ENCODE data around the gene PAPSS2. TPM values are rescaled to one million over a fixed set of nuclear protein-coding genes. Genes with fewer than 3 reads are reported as not detected.

PAPSS2 gene
- total and polyA plus RNA-seq, 4 donors, result 24.3 to 86.5 (median 59.3) TPM

DNA sequence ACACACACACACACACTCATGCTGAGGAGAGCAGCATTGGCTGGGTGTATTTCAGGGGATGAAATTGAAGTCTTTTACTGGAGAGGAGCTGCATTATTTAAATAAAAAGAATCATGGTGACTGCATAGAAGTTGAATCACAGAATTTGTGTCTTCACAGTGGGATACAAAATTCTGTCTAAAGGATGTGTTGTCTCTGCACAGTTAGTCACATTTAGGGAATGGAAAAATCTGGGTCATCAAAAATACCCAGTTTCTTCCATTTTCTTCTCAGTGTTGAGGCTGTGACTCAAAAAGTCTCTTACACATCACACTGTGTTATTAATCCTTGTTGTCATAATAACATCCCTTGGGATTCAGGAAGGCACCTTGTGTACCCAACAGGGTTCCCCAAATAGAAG is 10.9 kb downstream of the PAPSS2 start:
- H3K4me3 ChIP-seq (ENCODE audit: low read depth in 1 of 3, low read length in 3 of 3), result no peak overlapping the region
- TF ChIP-seq TAF1 (conservative IDR thresholded peaks at IDR 0.05) (no peak), SP1 (IDR thresholded peaks at IDR 0.05) (no peak), RXRA (IDR thresholded peaks at IDR 0.05) (no peak), RAD21 (IDR thresholded peaks at IDR 0.05) (no peak)
- TF ChIP-seq, protein P1, sequence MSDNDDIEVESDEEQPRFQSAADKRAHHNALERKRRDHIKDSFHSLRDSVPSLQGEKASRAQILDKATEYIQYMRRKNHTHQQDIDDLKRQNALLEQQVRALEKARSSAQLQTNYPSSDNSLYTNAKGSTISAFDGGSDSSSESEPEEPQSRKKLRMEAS (IDR thresholded peaks at IDR 0.05), result no peak
- TF ChIP-seq, protein P2, sequence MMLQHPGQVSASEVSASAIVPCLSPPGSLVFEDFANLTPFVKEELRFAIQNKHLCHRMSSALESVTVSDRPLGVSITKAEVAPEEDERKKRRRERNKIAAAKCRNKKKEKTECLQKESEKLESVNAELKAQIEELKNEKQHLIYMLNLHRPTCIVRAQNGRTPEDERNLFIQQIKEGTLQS (IDR thresholded peaks at IDR 0.05), result no peak
- H3K27me3 ChIP-seq (ENCODE audit: control insufficient read depth in 4 of 4, insufficient read depth in 4 of 4, low read length in 3 of 4), result no peaks in the 10 kb centered on the region
- H3K9ac ChIP-seq (ENCODE audit: low read depth in 1 of 2, low read length in 2 of 2), result no peak overlapping the region
- H3K27ac ChIP-seq (ENCODE audit: low read depth in 1 of 2, low read length in 2 of 2), result no peak overlapping the region
- no peak for DNase-seq (ENCODE audit: low spot score)
- H3K4me1 ChIP-seq (ENCODE audit: control insufficient read depth in 4 of 4, insufficient read depth in 4 of 4, low read length in 3 of 4), result peaks cover 3 to 19% (median 9%) of the 10 kb centered on the region in 4 donors
- H3K36me3 ChIP-seq (ENCODE audit: control insufficient read depth in 4 of 4, insufficient read depth in 3 of 4, low read depth in 1 of 4, low read length in 3 of 4), result peaks cover 0 to 2% (median 0%) of the 10 kb centered on the region in 4 donors
- no peaks in the 10 kb centered on the region for H3K9me3 ChIP-seq (ENCODE audit: control insufficient read depth in 4 of 4, low read length in 3 of 4)

DNA sequence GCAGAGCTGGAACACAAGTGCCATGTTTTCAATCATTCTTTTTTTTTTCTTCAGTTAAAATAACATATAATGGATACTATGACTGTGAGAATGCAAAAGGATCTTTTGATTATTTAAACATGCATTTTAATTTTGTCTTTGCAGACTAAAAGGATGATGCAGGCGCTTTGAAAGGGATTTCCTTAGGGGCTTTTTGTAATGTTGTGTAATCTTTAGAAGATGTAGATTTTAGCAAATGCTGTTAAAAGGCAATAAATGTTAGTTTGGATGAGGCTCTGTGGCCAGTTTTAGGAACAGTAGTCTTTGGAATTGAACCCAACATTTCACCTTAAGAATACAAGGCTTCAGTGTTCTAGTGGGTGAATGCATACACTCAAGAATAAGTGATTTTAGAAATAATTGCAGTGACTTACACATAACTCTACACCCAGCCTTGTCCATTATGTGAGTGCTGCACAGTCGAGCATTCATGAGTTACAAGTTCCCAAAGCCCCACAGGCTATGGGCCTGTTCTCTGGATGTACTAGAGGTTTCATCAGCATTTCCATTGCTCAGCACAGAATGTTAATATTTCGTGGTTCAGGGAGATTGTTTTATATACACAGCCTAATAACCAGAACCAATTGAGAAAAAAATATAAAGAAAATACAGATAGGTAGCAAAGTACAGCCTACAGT is 11.6 kb downstream of the PAPSS2 start:
- H3K4me3 ChIP-seq (ENCODE audit: low read depth in 1 of 3, low read length in 3 of 3), result no peak overlapping the region
- H3K27me3 ChIP-seq (ENCODE audit: control insufficient read depth in 4 of 4, insufficient read depth in 4 of 4, low read length in 3 of 4), result no peaks in the 10 kb centered on the region
- WGBS, result 74% methylated on average over 3 of the region's 3 CpGs
- H3K9ac ChIP-seq (ENCODE audit: low read depth in 1 of 2, low read length in 2 of 2), result no peak overlapping the region
- H3K4me1 ChIP-seq (ENCODE audit: control insufficient read depth in 4 of 4, insufficient read depth in 4 of 4, low read length in 3 of 4), result peaks cover 3 to 16% (median 4%) of the 10 kb centered on the region in 4 donors
- no peaks in the 10 kb centered on the region for H3K9me3 ChIP-seq (ENCODE audit: control insufficient read depth in 4 of 4, low read length in 3 of 4)
- no peak overlapping the region for H3K27ac ChIP-seq (ENCODE audit: low read depth in 1 of 2, low read length in 2 of 2)
- H3K36me3 ChIP-seq (ENCODE audit: control insufficient read depth in 4 of 4, insufficient read depth in 3 of 4, low read depth in 1 of 4, low read length in 3 of 4), result peaks cover 0 to 2% (median 0%) of the 10 kb centered on the region in 4 donors
- TF ChIP-seq NR2F2 (IDR thresholded peaks at IDR 0.05) (no peak), EGR1 (IDR thresholded peaks at IDR 0.05; ENCODE audit: low read depth in 2 of 2) (no peak), RAD21 (IDR thresholded peaks at IDR 0.05) (no peak), HNF4G (IDR thresholded peaks at IDR 0.05) (no peak), HNF4A (conservative IDR thresholded peaks at IDR 0.05) (no peak), GABPA (IDR thresholded peaks at IDR 0.05 in 1 of 2, conservative IDR thresholded peaks at IDR 0.05 in 1 of 2) (no peak), YY1 (IDR thresholded peaks at IDR 0.05) (no peak), TAF1 (conservative IDR thresholded peaks at IDR 0.05) (no peak), RXRA (IDR thresholded peaks at IDR 0.05) (no peak), FOXA2 (IDR thresholded peaks at IDR 0.05) (no peak), FOXA1 (IDR thresholded peaks at IDR 0.05) (no peak), SP1 (IDR thresholded peaks at IDR 0.05) (no peak)
- TF ChIP-seq, protein P3, sequence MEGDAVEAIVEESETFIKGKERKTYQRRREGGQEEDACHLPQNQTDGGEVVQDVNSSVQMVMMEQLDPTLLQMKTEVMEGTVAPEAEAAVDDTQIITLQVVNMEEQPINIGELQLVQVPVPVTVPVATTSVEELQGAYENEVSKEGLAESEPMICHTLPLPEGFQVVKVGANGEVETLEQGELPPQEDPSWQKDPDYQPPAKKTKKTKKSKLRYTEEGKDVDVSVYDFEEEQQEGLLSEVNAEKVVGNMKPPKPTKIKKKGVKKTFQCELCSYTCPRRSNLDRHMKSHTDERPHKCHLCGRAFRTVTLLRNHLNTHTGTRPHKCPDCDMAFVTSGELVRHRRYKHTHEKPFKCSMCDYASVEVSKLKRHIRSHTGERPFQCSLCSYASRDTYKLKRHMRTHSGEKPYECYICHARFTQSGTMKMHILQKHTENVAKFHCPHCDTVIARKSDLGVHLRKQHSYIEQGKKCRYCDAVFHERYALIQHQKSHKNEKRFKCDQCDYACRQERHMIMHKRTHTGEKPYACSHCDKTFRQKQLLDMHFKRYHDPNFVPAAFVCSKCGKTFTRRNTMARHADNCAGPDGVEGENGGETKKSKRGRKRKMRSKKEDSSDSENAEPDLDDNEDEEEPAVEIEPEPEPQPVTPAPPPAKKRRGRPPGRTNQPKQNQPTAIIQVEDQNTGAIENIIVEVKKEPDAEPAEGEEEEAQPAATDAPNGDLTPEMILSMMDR (IDR thresholded peaks at IDR 0.05; ENCODE audit: low read depth, low read length, missing input control), result no peak
- TF ChIP-seq, protein P4, sequence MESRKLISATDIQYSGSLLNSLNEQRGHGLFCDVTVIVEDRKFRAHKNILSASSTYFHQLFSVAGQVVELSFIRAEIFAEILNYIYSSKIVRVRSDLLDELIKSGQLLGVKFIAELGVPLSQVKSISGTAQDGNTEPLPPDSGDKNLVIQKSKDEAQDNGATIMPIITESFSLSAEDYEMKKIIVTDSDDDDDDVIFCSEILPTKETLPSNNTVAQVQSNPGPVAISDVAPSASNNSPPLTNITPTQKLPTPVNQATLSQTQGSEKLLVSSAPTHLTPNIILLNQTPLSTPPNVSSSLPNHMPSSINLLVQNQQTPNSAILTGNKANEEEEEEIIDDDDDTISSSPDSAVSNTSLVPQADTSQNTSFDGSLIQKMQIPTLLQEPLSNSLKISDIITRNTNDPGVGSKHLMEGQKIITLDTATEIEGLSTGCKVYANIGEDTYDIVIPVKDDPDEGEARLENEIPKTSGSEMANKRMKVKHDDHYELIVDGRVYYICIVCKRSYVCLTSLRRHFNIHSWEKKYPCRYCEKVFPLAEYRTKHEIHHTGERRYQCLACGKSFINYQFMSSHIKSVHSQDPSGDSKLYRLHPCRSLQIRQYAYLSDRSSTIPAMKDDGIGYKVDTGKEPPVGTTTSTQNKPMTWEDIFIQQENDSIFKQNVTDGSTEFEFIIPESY (IDR thresholded peaks at IDR 0.05), result no peak
- TF ChIP-seq, protein P5, sequence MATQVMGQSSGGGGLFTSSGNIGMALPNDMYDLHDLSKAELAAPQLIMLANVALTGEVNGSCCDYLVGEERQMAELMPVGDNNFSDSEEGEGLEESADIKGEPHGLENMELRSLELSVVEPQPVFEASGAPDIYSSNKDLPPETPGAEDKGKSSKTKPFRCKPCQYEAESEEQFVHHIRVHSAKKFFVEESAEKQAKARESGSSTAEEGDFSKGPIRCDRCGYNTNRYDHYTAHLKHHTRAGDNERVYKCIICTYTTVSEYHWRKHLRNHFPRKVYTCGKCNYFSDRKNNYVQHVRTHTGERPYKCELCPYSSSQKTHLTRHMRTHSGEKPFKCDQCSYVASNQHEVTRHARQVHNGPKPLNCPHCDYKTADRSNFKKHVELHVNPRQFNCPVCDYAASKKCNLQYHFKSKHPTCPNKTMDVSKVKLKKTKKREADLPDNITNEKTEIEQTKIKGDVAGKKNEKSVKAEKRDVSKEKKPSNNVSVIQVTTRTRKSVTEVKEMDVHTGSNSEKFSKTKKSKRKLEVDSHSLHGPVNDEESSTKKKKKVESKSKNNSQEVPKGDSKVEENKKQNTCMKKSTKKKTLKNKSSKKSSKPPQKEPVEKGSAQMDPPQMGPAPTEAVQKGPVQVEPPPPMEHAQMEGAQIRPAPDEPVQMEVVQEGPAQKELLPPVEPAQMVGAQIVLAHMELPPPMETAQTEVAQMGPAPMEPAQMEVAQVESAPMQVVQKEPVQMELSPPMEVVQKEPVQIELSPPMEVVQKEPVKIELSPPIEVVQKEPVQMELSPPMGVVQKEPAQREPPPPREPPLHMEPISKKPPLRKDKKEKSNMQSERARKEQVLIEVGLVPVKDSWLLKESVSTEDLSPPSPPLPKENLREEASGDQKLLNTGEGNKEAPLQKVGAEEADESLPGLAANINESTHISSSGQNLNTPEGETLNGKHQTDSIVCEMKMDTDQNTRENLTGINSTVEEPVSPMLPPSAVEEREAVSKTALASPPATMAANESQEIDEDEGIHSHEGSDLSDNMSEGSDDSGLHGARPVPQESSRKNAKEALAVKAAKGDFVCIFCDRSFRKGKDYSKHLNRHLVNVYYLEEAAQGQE (IDR thresholded peaks at IDR 0.05), result no peak
- no peak for DNase-seq (ENCODE audit: low spot score)

Measured in liver (tissue), 9 donors.